GM12878 (cell line): Measurements from ENCODE around the gene CCDC117. TPM values are rescaled to one million over a fixed set of nuclear protein-coding genes. Genes with fewer than 3 reads are reported as not detected.

Source experiments
- BMI1 ChIP-seq: fragments of 450-650 bp; IDR thresholded peaks from 2 replicates; pipeline ENCODE4 v1.6.1; 2016; ENCODE audit warnings: mild to moderate bottlenecking, moderate library complexity, borderline replicate concordance
- ESRRA ChIP-seq: IDR thresholded peaks from 2 replicates; pipeline ENCODE4 v1.6.1; 2012; ENCODE audit warnings: mild to moderate bottlenecking, low read length, improper control_type of control experiment
- HCFC1 ChIP-seq: fragments of 150-350 bp; IDR thresholded peaks from 2 replicates; pipeline ENCODE4 v1.6.1; 2014; ENCODE audit warnings: low read length
- JUND ChIP-seq: IDR thresholded peaks from 2 replicates; pipeline ENCODE4 v1.6.1; 2012; ENCODE audit warnings: low read depth, mild to moderate bottlenecking, low read length, improper control_type of control experiment, moderate library complexity
- LARP7 ChIP-seq: fragments of 450-650 bp; IDR thresholded peaks from 2 replicates; pipeline ENCODE4 v1.6.1; 2017; ENCODE audit warnings: mild to moderate bottlenecking
- NFYA ChIP-seq: IDR thresholded peaks from 2 replicates; pipeline ENCODE4 v1.6.1; 2011; ENCODE audit warnings: low read depth, mild to moderate bottlenecking, low read length, improper control_type of control experiment, borderline replicate concordance
- POLR2A ChIP-seq: IDR thresholded peaks from 2 replicates; pipeline ENCODE4 v1.6.1; 2011; ENCODE audit warnings: low read depth, mild to moderate bottlenecking, low read length
- PRDM15 ChIP-seq: fragments of 450-650 bp; formaldehyde crosslinking; IDR thresholded peaks from 2 replicates; pipeline ENCODE4 v1.4.0; 2020; ENCODE audit warnings: mild to moderate bottlenecking, moderate library complexity
- RB1 ChIP-seq: fragments of 450-650 bp; formaldehyde crosslinking; IDR thresholded peaks from 2 replicates; pipeline ENCODE4 v1.6.1; 2017; ENCODE audit warnings: mild to moderate bottlenecking, borderline replicate concordance
- STAT3 ChIP-seq: IDR thresholded peaks from 2 replicates; pipeline ENCODE4 v1.6.1; 2011; ENCODE audit warnings: low read depth, low read length, improper control_type of control experiment
- ZNF274 ChIP-seq: IDR thresholded peaks from one replicate; pipeline ENCODE4 v1.8.0; 2011; ENCODE audit not compliant: insufficient read length, insufficient read depth
- ZNF384 ChIP-seq: IDR thresholded peaks from 2 replicates; pipeline ENCODE4 v1.6.1; 2012; ENCODE audit warnings: low read depth, mild to moderate bottlenecking, low read length, improper control_type of control experiment, borderline replicate concordance
- ZSCAN29 ChIP-seq: fragments of 450-650 bp; IDR thresholded peaks from 2 replicates; pipeline ENCODE4 v1.6.1; 2017; ENCODE audit warnings: mild to moderate bottlenecking, moderate library complexity
- ZZZ3 ChIP-seq: IDR thresholded peaks from 2 replicates; pipeline ENCODE4 v1.6.1; 2011; ENCODE audit warnings: low read depth; ENCODE audit not compliant: control insufficient read depth, insufficient read length
- polyA plus RNA-seq, 11 experiments: library from polyadenylated mRNA; depleted of rRNA in 4 of 11; unstranded in 6 of 11; stranded (reverse) in 5 of 11; fragments of >200 nt; fragmentation: Nextera tagmentation in 4 of 11; fragmentation: Illumina TruSeq in 1 of 11; extraction: Ambion mirVana in 4 of 11; extraction: Trizol in 1 of 11; gene quantifications; 1 replicate in 1 of 11; 2 replicates in 10 of 11; pipeline versions ENCODE4 v1.2.1 to v1.2.3, GENCODE V29; 2011 to 2016; ENCODE audit warnings: inconsistent platforms in 2 of 11, missing spikeins in 2 of 11, low read depth in 1 of 11
- total RNA-seq, 4 experiments: library from RNA; depleted of rRNA in 3 of 4; stranded (reverse); fragments of >200 nt in 3 of 4; fragmentation: Illumina TruSeq in 1 of 4; extraction: Trizol in 1 of 4; gene quantifications; 2 replicates each; pipeline versions ENCODE4 v1.2.1 to v1.2.3, GENCODE V29; 2013 to 2021

CCDC117 gene
- total and polyA plus RNA-seq, 10 of the 15 experiments (the other 5 are each of a cell fraction or from before 2014, with no cell fraction given): 6.3 to 32.2 (median 20.6) TPM

- TF ChIP-seq PRDM15: no peak
- no peak for TF ChIP-seq ESRRA
- TF ChIP-seq ZZZ3: no peak
- no peak for TF ChIP-seq BMI1
- TF ChIP-seq LARP7: no peak
- no peak for TF ChIP-seq ZNF274
- no peak for TF ChIP-seq POLR2A
- TF ChIP-seq JUND: no peak
- no peak for TF ChIP-seq HCFC1
- no peak for TF ChIP-seq ZSCAN29
- no peak for TF ChIP-seq ZNF384
- no peak for TF ChIP-seq RB1
- no peak for TF ChIP-seq NFYA
- no peak for TF ChIP-seq STAT3
Observed at GRCh38 chr22:28728002-28728401, 44.5 kb upstream of the CCDC117 start (continued).
